NT2/D1 (cell line): ENCODE data around the gene TGFBR2.

Source experiments
- SUZ12 ChIP-seq: IDR thresholded peaks from 2 replicates; pipeline ENCODE4 v1.6.1; 2011; ENCODE audit not compliant: insufficient read length, insufficient read depth; ENCODE audit errors: extremely low read depth
- ZNF274 ChIP-seq: IDR thresholded peaks from 2 replicates; pipeline ENCODE4 v1.6.1; 2011; ENCODE audit warnings: mild to moderate bottlenecking, low read depth, low read length

- TF ChIP-seq SUZ12: no peak
- no peak for TF ChIP-seq ZNF274
Observed at GRCh38 chr3:30654269-30654668, 47.9 kb downstream of the TGFBR2 start.
